ENCODE data around the gene ANKRD13D. TPM values are rescaled to one million over a fixed set of nuclear protein-coding genes. Genes with fewer than 3 reads are reported as not detected.
A peak's percentile ranks its signal among the peaks of the same experiment; 100 is the strongest.

ANKRD13D gene
- total RNA-seq, 4 donors from 2014 or later: 19.7 to 194 (median 54.5) TPM

GRCh38 chr11:67277231-67277961 is 11.7 kb upstream of the ANKRD13D start:
- intact Hi-C loops (cut with DNase I; ENCODE audit: low total_unique reads) (loop anchor here (10.0 kb wide), 1 partner anchor 643 kb away; the partner anchor contains the start of gene RBM4), in situ Hi-C loops (cut with MboI; ENCODE audit: low pct_ligation_motif_present in 1 of 4, low pct_unique_long_range_greater_than_20kb in 1 of 4, low sequenced_read_pairs in 3 of 4) (no loop called here)

GRCh38 chr11:67278135-67278938 is 10.8 kb upstream of the ANKRD13D start:
- Histone ChIP-seq H3K27me3 (no peaks in the 10 kb centered on the region), H3K36me3 (peaks cover 2 to 44% (median 24%) of the 10 kb centered on the region in 4 donors), H3K9me3 (no peaks in the 10 kb centered on the region), H3K27ac (peak overlapping the region; percentile 95 to 98 (median 97)), H3K4me1 (peaks cover 38 to 58% (median 49%) of the 10 kb centered on the region in 4 donors), H3K4me3 (peak overlapping the region in 1 of 4 donors; percentile 37)
- TF ChIP-seq EP300 (IDR thresholded peaks at IDR 0.05; ENCODE audit: low read depth) (no peak), POLR2A (IDR thresholded peaks at IDR 0.05) (no peak), CTCF (IDR thresholded peaks at IDR 0.05) (no peak), POLR2AphosphoS5 (IDR thresholded peaks at IDR 0.05) (no peak)
- in situ Hi-C loops (cut with MboI; ENCODE audit: low pct_ligation_motif_present in 1 of 4, low pct_unique_long_range_greater_than_20kb in 1 of 4, low sequenced_read_pairs in 3 of 4): no loop called here
- WGBS, 2 donors (ENCODE audit: low coverage in 1 of 2): 80 to 87% methylated on average over 1 to 8 of the region's 14 CpGs
- intact Hi-C loops (cut with DNase I; ENCODE audit: low total_unique reads): loop anchor here (10.0 kb wide), 1 partner anchor 644 kb away; the partner anchor contains the start of gene RBM4
- no peak for DNase-seq

More at GRCh38 chr11:67277231-67277961, 11.7 kb upstream of the ANKRD13D start:
- TF ChIP-seq EP300 (IDR thresholded peaks at IDR 0.05; ENCODE audit: low read depth) (no peak), POLR2AphosphoS5 (IDR thresholded peaks at IDR 0.05) (peak in 2 of 3 donors; percentile 57 to 63), POLR2A (IDR thresholded peaks at IDR 0.05) (peak; percentile 48)
- peak overlapping the region; percentile 95 to 98 (median 97) for H3K27ac ChIP-seq
- peaks cover 2 to 34% (median 16%) of the 10 kb centered on the region in 4 donors for H3K36me3 ChIP-seq
- no peaks in the 10 kb centered on the region for H3K9me3 ChIP-seq
- 10 to 13% methylated on average over 3 to 23 of the region's 24 CpGs for WGBS, 2 donors (ENCODE audit: low coverage in 1 of 2)
- H3K4me1 ChIP-seq: peaks cover 44 to 67% (median 58%) of the 10 kb centered on the region in 4 donors
- peak; percentile 94 for DNase-seq
- peak overlapping the region in 3 of 4 donors; percentile 5 to 37 (median 21) for H3K4me3 ChIP-seq
- H3K27me3 ChIP-seq: no peaks in the 10 kb centered on the region

GRCh38 chr11:67278939-67279588 is 10.0 kb upstream of the ANKRD13D start:
- no peak for DNase-seq

More at GRCh38 chr11:67278939-67279588, 10.0 kb upstream of the ANKRD13D start:
- peaks cover 33 to 51% (median 43%) of the 10 kb centered on the region in 4 donors for H3K4me1 ChIP-seq
- intact Hi-C loops (cut with DNase I; ENCODE audit: low total_unique reads) (loop anchor here (10.0 kb wide), 1 partner anchor 644 kb away; the partner anchor contains the start of gene RBM4), in situ Hi-C loops (cut with MboI; ENCODE audit: low pct_ligation_motif_present in 1 of 4, low pct_unique_long_range_greater_than_20kb in 1 of 4, low sequenced_read_pairs in 3 of 4) (no loop called here)
- no peaks in the 10 kb centered on the region for H3K9me3 ChIP-seq
- H3K27ac ChIP-seq: peak overlapping the region; percentile 95 to 98 (median 97)
- no peaks in the 10 kb centered on the region for H3K27me3 ChIP-seq
- H3K36me3 ChIP-seq: peaks cover 2 to 51% (median 26%) of the 10 kb centered on the region in 4 donors
- TF ChIP-seq POLR2A (IDR thresholded peaks at IDR 0.05) (no peak), POLR2AphosphoS5 (IDR thresholded peaks at IDR 0.05) (no peak), EP300 (IDR thresholded peaks at IDR 0.05; ENCODE audit: low read depth) (no peak), CTCF (IDR thresholded peaks at IDR 0.05) (no peak)
- 81 to 100% methylated on average over 2 to 14 of the region's 14 CpGs for WGBS, 2 donors (ENCODE audit: low coverage in 1 of 2)
- H3K4me3 ChIP-seq: no peak overlapping the region

Measured in transverse colon (tissue), 4 donors.